ENCODE data around the gene TFDP1.

Gene TFDP1

DNA sequence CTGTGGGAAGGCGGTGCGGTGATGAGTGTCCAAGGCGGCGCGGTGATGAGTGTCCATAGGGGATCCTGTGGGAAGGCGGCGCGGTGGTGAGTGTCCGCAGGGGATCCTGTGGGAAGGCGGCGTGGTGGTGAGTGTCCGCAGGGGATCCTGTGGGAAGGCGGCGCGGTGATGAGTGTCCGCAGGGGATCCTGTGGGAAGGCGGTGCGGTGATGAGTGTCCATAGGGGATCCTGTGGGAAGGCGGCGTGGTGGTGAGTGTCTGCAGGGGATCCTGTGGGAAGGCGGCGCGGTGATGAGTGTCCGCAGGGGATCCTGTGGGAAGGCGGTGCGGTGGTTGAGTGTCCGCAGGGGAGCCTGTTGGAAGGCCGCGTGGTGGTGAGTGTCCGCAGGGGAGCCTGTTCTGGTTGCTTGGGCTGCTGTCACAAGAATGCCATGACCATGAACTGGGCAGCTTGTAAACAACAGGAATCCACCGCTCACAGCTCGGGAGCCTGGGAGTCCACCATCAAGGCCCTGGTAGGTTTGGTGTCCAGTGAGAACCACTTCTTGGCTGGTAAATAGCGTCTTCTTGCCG lies 21.4 kb downstream of the TFDP1 start:
- no peak for DNase-seq (ENCODE audit: low read depth)
- H3K4me3 ChIP-seq (ENCODE audit: low read depth, low read length): no peak overlapping the region
- TF ChIP-seq, protein P1, sequence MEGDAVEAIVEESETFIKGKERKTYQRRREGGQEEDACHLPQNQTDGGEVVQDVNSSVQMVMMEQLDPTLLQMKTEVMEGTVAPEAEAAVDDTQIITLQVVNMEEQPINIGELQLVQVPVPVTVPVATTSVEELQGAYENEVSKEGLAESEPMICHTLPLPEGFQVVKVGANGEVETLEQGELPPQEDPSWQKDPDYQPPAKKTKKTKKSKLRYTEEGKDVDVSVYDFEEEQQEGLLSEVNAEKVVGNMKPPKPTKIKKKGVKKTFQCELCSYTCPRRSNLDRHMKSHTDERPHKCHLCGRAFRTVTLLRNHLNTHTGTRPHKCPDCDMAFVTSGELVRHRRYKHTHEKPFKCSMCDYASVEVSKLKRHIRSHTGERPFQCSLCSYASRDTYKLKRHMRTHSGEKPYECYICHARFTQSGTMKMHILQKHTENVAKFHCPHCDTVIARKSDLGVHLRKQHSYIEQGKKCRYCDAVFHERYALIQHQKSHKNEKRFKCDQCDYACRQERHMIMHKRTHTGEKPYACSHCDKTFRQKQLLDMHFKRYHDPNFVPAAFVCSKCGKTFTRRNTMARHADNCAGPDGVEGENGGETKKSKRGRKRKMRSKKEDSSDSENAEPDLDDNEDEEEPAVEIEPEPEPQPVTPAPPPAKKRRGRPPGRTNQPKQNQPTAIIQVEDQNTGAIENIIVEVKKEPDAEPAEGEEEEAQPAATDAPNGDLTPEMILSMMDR (IDR thresholded peaks at IDR 0.05; ENCODE audit: low read depth, low read length): no peak
- TF ChIP-seq MAX (IDR thresholded peaks at IDR 0.05; ENCODE audit: low read depth, low read length): no peak

GRCh38 chr13:113607056-113607888 lies 22.7 kb downstream of the TFDP1 start:
- no peak for DNase-seq (ENCODE audit: low read depth)
- H3K4me3 ChIP-seq (ENCODE audit: low read depth, low read length): no peak overlapping the region
- TF ChIP-seq MYC (IDR thresholded peaks at IDR 0.05; ENCODE audit: low read depth, low read length): no peak
- no peak for TF ChIP-seq POLR2A (IDR thresholded peaks at IDR 0.05; ENCODE audit: extremely low read depth, insufficient read length)
- no peak for TF ChIP-seq MAX (IDR thresholded peaks at IDR 0.05; ENCODE audit: low read depth, low read length)
- TF ChIP-seq, protein P1 (IDR thresholded peaks at IDR 0.05; ENCODE audit: low read depth, low read length): no peak

DNA sequence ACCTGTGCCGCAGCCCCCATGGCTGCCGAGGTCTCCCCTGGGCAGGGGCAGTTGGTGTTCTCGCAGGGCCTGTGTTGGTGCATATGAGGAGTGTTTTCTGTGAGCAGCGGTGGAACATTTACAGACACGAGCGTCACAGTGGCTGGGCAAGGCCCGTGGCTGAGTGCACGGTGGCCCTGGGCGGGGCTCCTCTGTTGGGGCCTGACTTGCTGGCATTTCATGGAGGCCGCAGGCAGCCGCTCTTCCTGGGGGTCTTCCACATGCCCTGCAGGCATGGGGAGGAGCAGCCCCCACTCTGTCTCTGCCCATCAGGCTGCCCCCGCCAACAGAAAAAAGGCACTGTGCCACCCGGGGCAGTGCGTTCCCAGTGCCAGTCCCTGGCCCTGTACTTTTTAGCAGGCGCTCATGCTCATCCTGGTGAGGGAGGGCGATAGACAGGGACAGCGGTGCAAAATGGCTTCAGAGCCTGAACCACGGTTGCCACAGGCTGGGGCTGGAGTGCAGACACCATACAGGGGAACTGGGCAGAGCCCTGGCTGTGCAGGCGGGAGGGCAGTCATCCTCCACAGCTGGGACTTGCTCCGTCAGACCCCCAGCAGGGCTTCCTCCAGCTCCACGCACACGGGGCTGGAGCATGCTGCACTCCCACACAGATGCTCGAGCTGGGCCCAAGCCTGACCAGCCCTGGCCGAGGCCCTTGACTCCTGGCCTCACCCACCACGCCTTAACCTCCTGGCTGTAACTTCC lies 23.5 kb downstream of the TFDP1 start:
- no peak overlapping the region for H3K4me3 ChIP-seq (ENCODE audit: low read depth, low read length)
- TF ChIP-seq MAX (IDR thresholded peaks at IDR 0.05; ENCODE audit: low read depth, low read length) (no peak), POLR2A (IDR thresholded peaks at IDR 0.05; ENCODE audit: extremely low read depth, insufficient read length) (no peak), MYC (IDR thresholded peaks at IDR 0.05; ENCODE audit: low read depth, low read length) (no peak)
- TF ChIP-seq, protein P1 (IDR thresholded peaks at IDR 0.05; ENCODE audit: low read depth, low read length): no peak
- no peak for DNase-seq (ENCODE audit: low read depth)

DNA sequence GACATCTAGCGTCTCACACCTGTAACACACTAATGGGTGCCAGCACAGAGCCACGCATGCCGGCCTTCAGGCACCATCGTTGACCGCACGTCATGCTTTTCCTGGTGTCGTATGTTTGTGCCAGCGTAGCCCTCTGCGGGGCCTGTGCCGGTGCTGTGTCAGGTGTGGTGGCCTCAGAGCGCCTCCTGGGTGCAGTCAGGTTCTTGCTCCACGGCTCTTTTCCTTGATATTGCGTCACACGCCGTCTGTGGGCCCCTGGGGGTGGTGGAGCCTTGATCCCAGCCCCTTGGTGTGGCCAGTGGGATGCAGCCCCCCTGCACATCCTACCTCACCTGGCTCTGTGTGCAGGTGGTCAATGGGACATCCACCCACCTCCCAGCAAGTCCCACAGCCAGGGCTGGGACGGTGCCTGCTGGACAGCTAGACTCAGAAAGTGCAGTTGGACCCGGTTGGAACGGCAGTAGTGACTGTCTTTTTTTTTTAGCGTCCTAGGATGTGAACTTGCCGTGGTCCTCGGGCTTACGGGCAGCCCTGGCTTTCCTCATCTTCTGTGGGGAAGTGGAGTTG lies 24.5 kb downstream of the TFDP1 start:
- no peak for DNase-seq (ENCODE audit: low read depth)
- H3K4me3 ChIP-seq (ENCODE audit: low read depth, low read length): no peak overlapping the region
- no peak for TF ChIP-seq POLR2A (IDR thresholded peaks at IDR 0.05; ENCODE audit: extremely low read depth, insufficient read length)
- no peak for TF ChIP-seq MYC (IDR thresholded peaks at IDR 0.05; ENCODE audit: low read depth, low read length)
- TF ChIP-seq MAX (IDR thresholded peaks at IDR 0.05; ENCODE audit: low read depth, low read length): no peak
- TF ChIP-seq, protein P1 (IDR thresholded peaks at IDR 0.05; ENCODE audit: low read depth, low read length): no peak

GRCh38 chr13:113609616-113610015 lies 25.1 kb downstream of the TFDP1 start:
- no peak overlapping the region for H3K4me3 ChIP-seq (ENCODE audit: low read depth, low read length)
- TF ChIP-seq MAX (IDR thresholded peaks at IDR 0.05; ENCODE audit: low read depth, low read length) (no peak), POLR2A (IDR thresholded peaks at IDR 0.05; ENCODE audit: extremely low read depth, insufficient read length) (no peak), MYC (IDR thresholded peaks at IDR 0.05; ENCODE audit: low read depth, low read length) (no peak)
- TF ChIP-seq, protein P1 (IDR thresholded peaks at IDR 0.05; ENCODE audit: low read depth, low read length): no peak
- no peak for DNase-seq (ENCODE audit: low read depth)

All from NB4 (cell line).